ENCODE results near the gene BCO2.
"Not testable (repeated sequence)": the region's sequence is repeated elsewhere in the genome, so short reads cannot be mapped to it uniquely, and the experiment has no call there.

Gene BCO2

GRCh38 chr11:112174789-112175598, at the start of gene BCO2:
TSS of gene BCO2 (plus strand) at chr11:112175512. CDS start at chr11:112175602, 90 bp downstream.
- DNase-seq = peak; percentile 58

- DNase-seq = no peak
These were observed 48.3 kb upstream of the BCO2 start for GRCh38 chr11:112127056-112127455.

DNA sequence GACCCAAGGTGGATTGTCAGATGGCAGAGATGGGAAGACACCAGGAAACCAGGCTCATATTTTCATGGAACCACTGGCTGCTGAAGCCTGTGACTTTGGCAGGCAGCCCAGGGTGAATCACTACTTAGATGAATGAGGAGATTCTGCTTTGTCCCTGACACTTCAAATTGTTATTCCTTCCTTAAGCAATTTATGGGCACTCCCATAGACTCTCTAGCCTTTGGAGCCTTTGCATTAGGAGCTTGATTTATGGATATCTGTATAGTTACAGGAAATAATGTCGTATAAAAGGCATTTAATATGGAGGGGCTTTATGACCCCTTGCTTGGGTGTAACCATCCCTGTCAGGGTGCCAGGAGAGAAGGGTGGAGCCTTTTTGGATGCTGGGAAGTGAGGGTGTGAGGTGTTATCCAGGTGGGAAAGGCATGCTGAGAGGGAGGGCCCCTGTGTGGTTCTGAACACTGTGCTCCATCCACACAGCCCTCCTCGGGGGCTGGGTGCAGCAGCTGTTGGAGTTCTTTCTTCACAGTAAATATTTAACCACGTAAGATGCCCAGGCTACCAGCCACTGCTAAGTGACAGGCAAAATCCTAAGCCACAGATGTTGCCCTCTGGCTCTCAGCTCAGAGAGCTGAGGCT, 46.7 kb upstream of the BCO2 start:
- DNase-seq = no peak

GRCh38 chr11:112129656-112130055, 45.7 kb upstream of the BCO2 start:
- DNase-seq = peak; percentile 91

- DNase-seq = peak; percentile 57
These were observed 42.6 kb upstream of the BCO2 start for GRCh38 chr11:112132737-112133136.

- DNase-seq = no peak
These were observed 40.8 kb upstream of the BCO2 start for GRCh38 chr11:112134473-112134872.

DNA sequence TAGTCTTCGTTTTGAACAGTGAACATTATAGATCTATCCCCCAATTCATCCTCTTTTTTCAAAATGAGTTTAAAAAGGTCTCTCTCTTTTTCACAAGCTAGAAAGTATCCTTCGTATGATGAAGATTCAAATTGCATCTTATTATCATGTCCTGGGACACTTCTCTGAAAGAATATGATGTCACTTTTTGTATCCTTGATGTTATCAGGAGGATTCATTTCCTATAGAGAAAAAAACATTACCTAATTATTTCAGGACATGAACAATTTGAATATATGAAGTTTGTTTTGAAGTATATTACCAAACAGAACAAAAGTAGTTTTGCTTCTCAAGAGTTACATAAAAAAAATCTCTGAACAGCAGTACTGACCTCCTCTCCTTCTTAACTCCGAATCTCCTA, 31.7 kb upstream of the BCO2 start:
- no peak for DNase-seq

GRCh38 chr11:112150517-112150916, 24.8 kb upstream of the BCO2 start:
- no peak for DNase-seq

- DNase-seq = no peak
These were observed 19.0 kb upstream of the BCO2 start for GRCh38 chr11:112156153-112156955.

DNA sequence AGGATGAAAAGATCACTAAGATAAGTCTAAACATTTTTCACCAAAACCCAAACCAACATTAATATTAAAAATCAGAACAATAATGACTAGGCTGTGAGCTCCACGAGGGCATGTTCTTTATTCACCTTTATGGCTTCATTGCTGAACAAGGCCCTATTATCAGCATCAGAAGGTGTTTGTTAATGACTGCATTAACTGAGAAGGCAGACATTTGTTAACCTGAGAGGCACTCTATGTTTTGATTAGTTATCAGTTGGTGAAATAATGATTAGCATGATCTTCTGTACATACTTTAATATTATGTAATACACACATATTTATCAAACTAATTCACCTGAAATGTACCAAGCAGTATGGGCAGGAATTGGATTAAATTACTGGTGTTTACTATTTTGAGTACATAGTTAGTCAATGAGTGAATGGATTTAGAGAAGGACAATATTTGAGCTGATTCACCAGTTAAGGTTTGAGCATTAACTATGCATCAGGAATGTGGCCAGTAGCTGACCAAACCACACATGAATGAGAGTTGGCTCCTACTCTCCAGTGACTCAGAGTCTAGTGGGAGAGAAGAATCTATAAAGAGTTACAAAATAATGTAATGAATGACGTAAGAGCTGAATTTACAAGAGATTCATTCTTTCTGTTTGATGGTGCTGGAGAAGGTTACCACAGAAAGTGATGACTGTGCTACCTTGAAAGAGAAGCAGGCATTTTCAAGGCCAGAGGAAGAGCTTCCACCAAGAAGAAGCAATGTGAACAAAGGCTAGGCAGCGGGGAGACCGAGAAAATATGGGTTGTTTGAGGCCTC, 18.2 kb upstream of the BCO2 start:
- DNase-seq = peak; percentile 94

- peak; percentile 65 for DNase-seq
These were observed 15.9 kb upstream of the BCO2 start for GRCh38 chr11:112159098-112160065.

- DNase-seq = no peak
These were observed 15.0 kb upstream of the BCO2 start for GRCh38 chr11:112160091-112160848.

DNA sequence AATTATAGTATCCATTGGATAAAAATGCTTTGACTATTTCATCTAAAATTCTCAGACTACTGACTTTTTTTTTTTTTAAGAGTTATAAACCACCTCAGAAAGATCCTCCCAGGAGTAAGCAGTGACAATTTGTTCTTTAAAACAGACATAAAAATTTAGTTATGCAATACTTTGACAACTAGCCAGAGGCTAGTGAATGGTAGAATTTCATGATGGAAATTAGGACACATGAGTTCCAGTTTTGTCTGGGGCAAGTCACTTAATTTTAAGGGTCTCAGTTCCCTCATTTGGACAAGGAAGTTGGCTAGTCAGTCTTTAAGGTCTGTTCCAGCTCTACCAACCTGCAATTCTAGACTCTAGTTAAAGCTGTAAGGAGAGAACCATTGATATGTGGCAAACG, 14.3 kb upstream of the BCO2 start:
- peak; percentile 80 for DNase-seq

DNA sequence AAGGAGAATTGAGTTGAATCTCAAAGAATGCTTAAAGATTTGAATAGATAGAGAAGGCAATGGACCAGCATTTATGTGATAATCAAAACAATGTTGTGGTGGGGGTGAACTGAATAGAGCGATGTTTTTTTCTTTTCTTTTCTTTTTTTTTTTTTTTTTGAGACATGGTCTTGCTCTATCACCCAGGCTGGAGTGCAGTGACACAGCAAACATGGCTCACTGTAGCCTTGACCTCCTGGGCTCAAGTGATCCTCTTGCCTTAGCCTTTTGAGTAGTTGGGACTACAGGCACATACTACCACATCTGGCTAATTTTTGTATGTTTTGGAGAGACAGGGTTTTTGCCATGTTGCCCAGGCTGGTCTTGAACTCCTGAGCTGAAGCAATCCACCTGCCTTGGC, 13.1 kb upstream of the BCO2 start:
- not testable (repeated sequence) for DNase-seq

GRCh38 chr11:112162761-112163546, 12.4 kb upstream of the BCO2 start:
- DNase-seq = no peak

GRCh38 chr11:112163875-112164685, 11.2 kb upstream of the BCO2 start, which contains the start of gene IL18:
TSS of gene IL18 (minus strand) at chr11:112164094. CDS start at chr11:112155053, 9,041 bp downstream.
- peak; percentile 60 for DNase-seq

GRCh38 chr11:112165049-112165448, 10.3 kb upstream of the BCO2 start:
- no peak for DNase-seq

DNA sequence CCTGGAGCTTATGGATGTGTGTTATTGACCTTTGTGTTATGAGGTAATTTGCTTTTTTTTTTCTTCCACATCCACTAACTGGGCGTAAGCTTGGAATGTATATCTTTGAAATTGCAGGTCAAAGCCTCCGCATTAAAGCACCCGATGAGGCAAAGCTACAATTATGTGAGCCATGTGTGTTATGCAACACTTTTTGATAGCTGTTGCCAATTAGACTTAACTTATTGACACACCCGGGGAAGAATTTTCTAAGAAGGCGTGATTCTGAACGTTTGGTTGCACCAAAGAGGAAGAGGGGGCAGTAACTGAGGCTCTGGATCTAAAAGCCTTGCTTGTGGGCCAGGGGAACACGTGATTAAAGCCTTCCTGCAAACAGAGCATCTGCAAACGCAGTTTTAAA, 8.8 kb upstream of the BCO2 start:
- DNase-seq = peak; percentile 12

- DNase-seq = no peak
These were observed 8.2 kb upstream of the BCO2 start, which contains the start of gene TEX12 for GRCh38 chr11:112167145-112167544. TSS of gene TEX12 (plus strand) at chr11:112167372. CDS start at chr11:112169269, 1,897 bp downstream.

Measured in MV-4-11 (cell line).